HepG2 (cell line): ENCODE data around the gene TTC32. TPM values are rescaled to one million over a fixed set of nuclear protein-coding genes. Genes with fewer than 3 reads are reported as not detected.
A peak's percentile ranks its signal among the peaks of the same experiment; 100 is the strongest.

Experiments used
- ARNT ChIP-seq: fragments of 450-650 bp; IDR thresholded peaks from 2 replicates; pipeline ENCODE4 v1.6.1; 2017
- CENPT ChIP-seq: sonication (generic); formaldehyde crosslinking; IDR thresholded peaks from 2 replicates; pipeline ENCODE4 v1.8.0; 2022; ENCODE audit warnings: low read depth, mild to moderate bottlenecking, moderate library complexity, missing genetic modification reagents
- FLYWCH1 ChIP-seq: sonication (generic); formaldehyde crosslinking; IDR thresholded peaks from 2 replicates; pipeline ENCODE4 v1.8.1; 2023; ENCODE audit warnings: mild to moderate bottlenecking, missing genetic modification reagents
- GATAD2A ChIP-seq: IDR thresholded peaks from 2 replicates; pipeline ENCODE4 v1.6.1; 2016
- KAT2B ChIP-seq: fragments of 150-350 bp; IDR thresholded peaks from 2 replicates; pipeline ENCODE4 v1.6.1; 2014; ENCODE audit warnings: low read depth, low read length, borderline replicate concordance
- MAFG ChIP-seq: sonication (generic); formaldehyde crosslinking; IDR thresholded peaks from 2 replicates; pipeline ENCODE4 v1.5.1; 2020; ENCODE audit warnings: mild to moderate bottlenecking, missing genetic modification reagents
- NFKBIZ ChIP-seq: IDR thresholded peaks from 2 replicates; pipeline ENCODE4 v1.6.1; 2018; ENCODE audit warnings: missing genetic modification reagents, missing compliant biosample characterization
- RBM39 ChIP-seq: fragments of 200-400 bp; formaldehyde crosslinking; IDR thresholded peaks from one replicate; pipeline ENCODE4 v1.6.1; 2018; ENCODE audit warnings: antibody characterized with exemption, mild to moderate bottlenecking, low read depth, low read length; ENCODE audit not compliant: poor library complexity, severe bottlenecking
- TARDBP ChIP-seq: sonication (generic); formaldehyde crosslinking; IDR thresholded peaks from 2 replicates; pipeline ENCODE4 v1.8.0; 2022; ENCODE audit warnings: mild to moderate bottlenecking, missing genetic modification reagents
- ZNF207 ChIP-seq: fragments of 450-650 bp; IDR thresholded peaks from 2 replicates; pipeline ENCODE4 v1.6.1; 2016; ENCODE audit warnings: antibody characterized with exemption, borderline replicate concordance
- ZNF354B ChIP-seq: sonication (generic); formaldehyde crosslinking; IDR thresholded peaks from 2 replicates; pipeline ENCODE4 v1.8.0; 2022; ENCODE audit warnings: mild to moderate bottlenecking, missing genetic modification reagents
- ZNF749 ChIP-seq: sonication (generic); formaldehyde crosslinking; IDR thresholded peaks from 2 replicates; pipeline ENCODE4 v1.8.0; 2022; ENCODE audit warnings: mild to moderate bottlenecking, missing genetic modification reagents, moderate library complexity, borderline replicate concordance
- polyA plus RNA-seq, 8 experiments: library from polyadenylated mRNA; depleted of rRNA in 3 of 8; stranded (reverse) in 7 of 8; unstranded in 1 of 8; fragments of >200 nt; fragmentation: Illumina TruSeq in 4 of 8; extraction: Trizol in 4 of 8; gene quantifications; 2 replicates each; pipeline versions ENCODE4 v1.2.1 to v1.2.3, GENCODE V29; 2011 to 2016; ENCODE audit warnings: low read depth in 4 of 8, missing spikeins in 1 of 8, mixed read lengths in 1 of 8; ENCODE audit not compliant: insufficient read depth in 1 of 8
- total RNA-seq, 5 experiments: library from RNA; depleted of rRNA; stranded (reverse); fragments of >200 nt; fragmentation: Illumina TruSeq; extraction: Trizol; gene quantifications; 2 replicates each; pipeline ENCODE4 v1.2.3, GENCODE V29; 2016; ENCODE audit warnings: low read depth in 1 of 5
- TF ChIP-seq, protein P1 (sequence below): sonication (generic); formaldehyde crosslinking; IDR thresholded peaks from 2 replicates; pipeline ENCODE4 v1.5.1; 2020; ENCODE audit warnings: missing genetic modification reagents, mild to moderate bottlenecking, borderline replicate concordance
- TF ChIP-seq, protein P2 (sequence below): sonication (generic); formaldehyde crosslinking; IDR thresholded peaks from 2 replicates; pipeline ENCODE4 v1.4.0; 2020; ENCODE audit warnings: missing genetic modification reagents, borderline replicate concordance
- TF ChIP-seq, protein P3 (sequence below): sonication (generic); formaldehyde crosslinking; IDR thresholded peaks from 2 replicates; pipeline ENCODE4 v1.4.0; 2020; ENCODE audit warnings: missing genetic modification reagents
- TF ChIP-seq, protein P4 (sequence below): sonication (generic); formaldehyde crosslinking; IDR thresholded peaks from 2 replicates; pipeline ENCODE4 v1.4.0; 2020; ENCODE audit warnings: mild to moderate bottlenecking, missing genetic modification reagents
- TF ChIP-seq, protein P5 (sequence below): sonication (generic); formaldehyde crosslinking; IDR thresholded peaks from 2 replicates; pipeline ENCODE4 v1.4.0; 2020; ENCODE audit warnings: mild to moderate bottlenecking, missing genetic modification reagents

TTC32 gene
- total and polyA plus RNA-seq, 2 of the 13 experiments (the other 11 are each of a cell fraction or from before 2014, with no cell fraction given) = 21.6 to 38.3 TPM

DNA sequence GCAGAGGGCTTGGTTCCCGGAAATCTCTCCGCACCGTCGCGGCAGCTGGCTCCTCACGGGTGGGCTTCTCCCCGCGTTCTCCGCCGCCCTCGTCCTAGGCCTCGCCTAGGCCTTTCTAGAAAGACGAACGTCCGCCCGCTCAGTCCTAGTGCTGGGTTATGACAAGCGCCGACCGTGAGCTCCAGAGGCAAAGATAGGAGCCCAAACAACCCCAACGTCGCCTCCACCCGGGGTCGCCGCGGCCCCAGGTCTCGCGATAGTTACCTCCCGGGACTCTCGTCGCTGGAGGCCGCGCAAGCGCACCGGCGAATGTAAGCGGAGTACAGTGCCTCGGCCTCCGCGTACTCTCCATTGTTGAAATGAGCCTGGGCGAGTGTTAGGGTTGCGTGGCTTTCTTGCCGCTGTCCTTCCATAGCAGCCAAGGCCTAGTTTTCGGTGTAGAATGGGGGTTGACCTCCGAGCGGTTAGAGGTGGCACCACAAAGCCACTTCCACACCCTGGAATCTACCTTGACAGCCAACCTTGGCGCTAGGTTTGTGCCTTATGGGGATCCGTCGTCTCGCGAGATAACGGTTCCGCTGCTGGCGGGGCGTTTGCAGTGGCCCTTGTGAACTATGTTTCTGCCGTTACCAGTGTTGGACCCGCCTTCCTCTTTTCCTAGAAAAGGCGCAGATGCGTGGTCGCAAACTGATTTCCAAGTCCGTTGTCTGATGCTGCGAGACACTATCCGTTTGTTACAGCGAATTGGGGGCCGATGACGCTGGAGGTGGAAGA is at the start of gene TTC32 (continued):
- TF ChIP-seq, protein P1, sequence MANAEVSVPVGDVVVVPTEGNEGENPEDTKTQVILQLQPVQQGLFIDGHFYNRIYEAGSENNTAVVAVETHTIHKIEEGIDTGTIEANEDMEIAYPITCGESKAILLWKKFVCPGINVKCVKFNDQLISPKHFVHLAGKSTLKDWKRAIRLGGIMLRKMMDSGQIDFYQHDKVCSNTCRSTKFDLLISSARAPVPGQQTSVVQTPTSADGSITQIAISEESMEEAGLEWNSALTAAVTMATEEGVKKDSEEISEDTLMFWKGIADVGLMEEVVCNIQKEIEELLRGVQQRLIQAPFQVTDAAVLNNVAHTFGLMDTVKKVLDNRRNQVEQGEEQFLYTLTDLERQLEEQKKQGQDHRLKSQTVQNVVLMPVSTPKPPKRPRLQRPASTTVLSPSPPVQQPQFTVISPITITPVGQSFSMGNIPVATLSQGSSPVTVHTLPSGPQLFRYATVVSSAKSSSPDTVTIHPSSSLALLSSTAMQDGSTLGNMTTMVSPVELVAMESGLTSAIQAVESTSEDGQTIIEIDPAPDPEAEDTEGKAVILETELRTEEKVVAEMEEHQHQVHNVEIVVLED (CRISPR knock-in tag) = peak; percentile 90
- TF ChIP-seq CENPT = peak; percentile 82
- peak; percentile 98 for TF ChIP-seq RBM39
- TF ChIP-seq, protein P2, sequence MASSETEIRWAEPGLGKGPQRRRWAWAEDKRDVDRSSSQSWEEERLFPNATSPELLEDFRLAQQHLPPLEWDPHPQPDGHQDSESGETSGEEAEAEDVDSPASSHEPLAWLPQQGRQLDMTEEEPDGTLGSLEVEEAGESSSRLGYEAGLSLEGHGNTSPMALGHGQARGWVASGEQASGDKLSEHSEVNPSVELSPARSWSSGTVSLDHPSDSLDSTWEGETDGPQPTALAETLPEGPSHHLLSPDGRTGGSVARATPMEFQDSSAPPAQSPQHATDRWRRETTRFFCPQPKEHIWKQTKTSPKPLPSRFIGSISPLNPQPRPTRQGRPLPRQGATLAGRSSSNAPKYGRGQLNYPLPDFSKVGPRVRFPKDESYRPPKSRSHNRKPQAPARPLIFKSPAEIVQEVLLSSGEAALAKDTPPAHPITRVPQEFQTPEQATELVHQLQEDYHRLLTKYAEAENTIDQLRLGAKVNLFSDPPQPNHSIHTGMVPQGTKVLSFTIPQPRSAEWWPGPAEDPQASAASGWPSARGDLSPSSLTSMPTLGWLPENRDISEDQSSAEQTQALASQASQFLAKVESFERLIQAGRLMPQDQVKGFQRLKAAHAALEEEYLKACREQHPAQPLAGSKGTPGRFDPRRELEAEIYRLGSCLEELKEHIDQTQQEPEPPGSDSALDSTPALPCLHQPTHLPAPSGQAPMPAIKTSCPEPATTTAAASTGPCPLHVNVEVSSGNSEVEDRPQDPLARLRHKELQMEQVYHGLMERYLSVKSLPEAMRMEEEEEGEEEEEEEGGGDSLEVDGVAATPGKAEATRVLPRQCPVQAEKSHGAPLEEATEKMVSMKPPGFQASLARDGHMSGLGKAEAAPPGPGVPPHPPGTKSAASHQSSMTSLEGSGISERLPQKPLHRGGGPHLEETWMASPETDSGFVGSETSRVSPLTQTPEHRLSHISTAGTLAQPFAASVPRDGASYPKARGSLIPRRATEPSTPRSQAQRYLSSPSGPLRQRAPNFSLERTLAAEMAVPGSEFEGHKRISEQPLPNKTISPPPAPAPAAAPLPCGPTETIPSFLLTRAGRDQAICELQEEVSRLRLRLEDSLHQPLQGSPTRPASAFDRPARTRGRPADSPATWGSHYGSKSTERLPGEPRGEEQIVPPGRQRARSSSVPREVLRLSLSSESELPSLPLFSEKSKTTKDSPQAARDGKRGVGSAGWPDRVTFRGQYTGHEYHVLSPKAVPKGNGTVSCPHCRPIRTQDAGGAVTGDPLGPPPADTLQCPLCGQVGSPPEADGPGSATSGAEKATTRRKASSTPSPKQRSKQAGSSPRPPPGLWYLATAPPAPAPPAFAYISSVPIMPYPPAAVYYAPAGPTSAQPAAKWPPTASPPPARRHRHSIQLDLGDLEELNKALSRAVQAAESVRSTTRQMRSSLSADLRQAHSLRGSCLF = no peak; the same call in 1 of the 2 replicates
- TF ChIP-seq, protein P3, sequence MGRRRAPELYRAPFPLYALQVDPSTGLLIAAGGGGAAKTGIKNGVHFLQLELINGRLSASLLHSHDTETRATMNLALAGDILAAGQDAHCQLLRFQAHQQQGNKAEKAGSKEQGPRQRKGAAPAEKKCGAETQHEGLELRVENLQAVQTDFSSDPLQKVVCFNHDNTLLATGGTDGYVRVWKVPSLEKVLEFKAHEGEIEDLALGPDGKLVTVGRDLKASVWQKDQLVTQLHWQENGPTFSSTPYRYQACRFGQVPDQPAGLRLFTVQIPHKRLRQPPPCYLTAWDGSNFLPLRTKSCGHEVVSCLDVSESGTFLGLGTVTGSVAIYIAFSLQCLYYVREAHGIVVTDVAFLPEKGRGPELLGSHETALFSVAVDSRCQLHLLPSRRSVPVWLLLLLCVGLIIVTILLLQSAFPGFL = peak; percentile 69; the same call in 1 of the 2 replicates
- TF ChIP-seq, protein P4, sequence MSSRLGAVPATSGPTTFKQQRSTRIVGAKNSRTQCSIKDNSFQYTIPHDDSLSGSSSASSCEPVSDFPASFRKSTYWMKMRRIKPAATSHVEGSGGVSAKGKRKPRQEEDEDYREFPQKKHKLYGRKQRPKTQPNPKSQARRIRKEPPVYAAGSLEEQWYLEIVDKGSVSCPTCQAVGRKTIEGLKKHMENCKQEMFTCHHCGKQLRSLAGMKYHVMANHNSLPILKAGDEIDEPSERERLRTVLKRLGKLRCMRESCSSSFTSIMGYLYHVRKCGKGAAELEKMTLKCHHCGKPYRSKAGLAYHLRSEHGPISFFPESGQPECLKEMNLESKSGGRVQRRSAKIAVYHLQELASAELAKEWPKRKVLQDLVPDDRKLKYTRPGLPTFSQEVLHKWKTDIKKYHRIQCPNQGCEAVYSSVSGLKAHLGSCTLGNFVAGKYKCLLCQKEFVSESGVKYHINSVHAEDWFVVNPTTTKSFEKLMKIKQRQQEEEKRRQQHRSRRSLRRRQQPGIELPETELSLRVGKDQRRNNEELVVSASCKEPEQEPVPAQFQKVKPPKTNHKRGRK = no peak
- no peak for TF ChIP-seq MAFG
- TF ChIP-seq, protein P5, sequence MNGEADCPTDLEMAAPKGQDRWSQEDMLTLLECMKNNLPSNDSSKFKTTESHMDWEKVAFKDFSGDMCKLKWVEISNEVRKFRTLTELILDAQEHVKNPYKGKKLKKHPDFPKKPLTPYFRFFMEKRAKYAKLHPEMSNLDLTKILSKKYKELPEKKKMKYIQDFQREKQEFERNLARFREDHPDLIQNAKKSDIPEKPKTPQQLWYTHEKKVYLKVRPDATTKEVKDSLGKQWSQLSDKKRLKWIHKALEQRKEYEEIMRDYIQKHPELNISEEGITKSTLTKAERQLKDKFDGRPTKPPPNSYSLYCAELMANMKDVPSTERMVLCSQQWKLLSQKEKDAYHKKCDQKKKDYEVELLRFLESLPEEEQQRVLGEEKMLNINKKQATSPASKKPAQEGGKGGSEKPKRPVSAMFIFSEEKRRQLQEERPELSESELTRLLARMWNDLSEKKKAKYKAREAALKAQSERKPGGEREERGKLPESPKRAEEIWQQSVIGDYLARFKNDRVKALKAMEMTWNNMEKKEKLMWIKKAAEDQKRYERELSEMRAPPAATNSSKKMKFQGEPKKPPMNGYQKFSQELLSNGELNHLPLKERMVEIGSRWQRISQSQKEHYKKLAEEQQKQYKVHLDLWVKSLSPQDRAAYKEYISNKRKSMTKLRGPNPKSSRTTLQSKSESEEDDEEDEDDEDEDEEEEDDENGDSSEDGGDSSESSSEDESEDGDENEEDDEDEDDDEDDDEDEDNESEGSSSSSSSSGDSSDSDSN (CRISPR knock-in tag) = peak; percentile 84
- peak; percentile 85 for TF ChIP-seq NFKBIZ
- TF ChIP-seq ZNF207 = no peak
- no peak for TF ChIP-seq KAT2B
- no peak; the same call in 1 of the 2 replicates for TF ChIP-seq FLYWCH1 (CRISPR knock-in tag)
- no peak for TF ChIP-seq ARNT
- TF ChIP-seq TARDBP (CRISPR knock-in tag) = peak; percentile 56; the same call in 1 of the 2 replicates
- TF ChIP-seq ZNF354B = no peak
- peak; percentile 33; the same call in 1 of the 2 replicates for TF ChIP-seq GATAD2A (CRISPR knock-in tag)
- TF ChIP-seq ZNF749 (CRISPR knock-in tag) = no peak; the same call in none of the 2 replicates
